GM12891 (cell line): Measurements from ENCODE around the gene PRPSAP1.
A peak's percentile ranks its signal among the peaks of the same experiment; 100 is the strongest.
"Not testable (repeated sequence)": the region's sequence is repeated elsewhere in the genome, so short reads cannot be mapped to it uniquely, and the experiment has no call there.

Experiments used
- DNase-seq: peaks from one replicate; pipeline ENCODE4 v3.0.0; 2011; ENCODE audit warnings: low spot score; ENCODE audit not compliant: insufficient read length
- FAIRE-seq: peaks from 2 replicates; lab custom pipeline; 2011; peaks lifted over from hg19 to GRCh38; lab: Jason Lieb, UNC
- PAX5 ChIP-seq: IDR thresholded peaks from 2 replicates; pipeline ENCODE4 v1.6.1; 2011; ENCODE audit warnings: low read length, moderate library complexity, mild to moderate bottlenecking; ENCODE audit not compliant: insufficient read depth, severe bottlenecking
- POLR2A ChIP-seq: IDR thresholded peaks from 2 replicates; pipeline ENCODE4 v1.6.1; 2011; ENCODE audit warnings: low read depth, low read length, control low read depth
- POLR2AphosphoS5 ChIP-seq: IDR thresholded peaks from 2 replicates; pipeline ENCODE4 v1.6.1; 2011; ENCODE audit warnings: low read depth, low read length, control low read depth
- POU2F2 ChIP-seq: IDR thresholded peaks from 2 replicates; pipeline ENCODE4 v1.6.1; 2011; ENCODE audit warnings: low read depth, mild to moderate bottlenecking, control low read depth, low read length, moderate library complexity
- SPI1 ChIP-seq: IDR thresholded peaks from 2 replicates; pipeline ENCODE4 v1.6.1; 2011; ENCODE audit warnings: low read depth, low read length, control low read depth
- TAF1 ChIP-seq: IDR thresholded peaks from 2 replicates; pipeline ENCODE4 v1.6.1; 2011; ENCODE audit warnings: low read depth, low read length, control low read depth

Gene PRPSAP1

GRCh38 chr17:76271669-76272540 is 81.8 kb downstream of the PRPSAP1 start:
- peak; percentile 83 for DNase-seq
- FAIRE-seq: peak; percentile 96
- TF ChIP-seq POLR2A: peak; percentile 92
- TF ChIP-seq POU2F2: peak; percentile 83; the same call in 1 of the 2 replicates
- peak; percentile 84; the same call in 1 of the 2 replicates for TF ChIP-seq TAF1
- peak; percentile 95 for TF ChIP-seq POLR2AphosphoS5
- TF ChIP-seq PAX5: peak; percentile 100
- peak; percentile 46 for TF ChIP-seq SPI1

- peak; percentile 63 for FAIRE-seq
- TF ChIP-seq SPI1 (no peak), POLR2AphosphoS5 (peak; percentile 97), TAF1 (peak; percentile 48; the same call in 1 of the 2 replicates), POLR2A (peak; percentile 84; the same call in 1 of the 2 replicates), POU2F2 (peak; percentile 82)
- no peak for DNase-seq
Measured at GRCh38 chr17:76270770-76271668, 82.7 kb downstream of the PRPSAP1 start.

DNA sequence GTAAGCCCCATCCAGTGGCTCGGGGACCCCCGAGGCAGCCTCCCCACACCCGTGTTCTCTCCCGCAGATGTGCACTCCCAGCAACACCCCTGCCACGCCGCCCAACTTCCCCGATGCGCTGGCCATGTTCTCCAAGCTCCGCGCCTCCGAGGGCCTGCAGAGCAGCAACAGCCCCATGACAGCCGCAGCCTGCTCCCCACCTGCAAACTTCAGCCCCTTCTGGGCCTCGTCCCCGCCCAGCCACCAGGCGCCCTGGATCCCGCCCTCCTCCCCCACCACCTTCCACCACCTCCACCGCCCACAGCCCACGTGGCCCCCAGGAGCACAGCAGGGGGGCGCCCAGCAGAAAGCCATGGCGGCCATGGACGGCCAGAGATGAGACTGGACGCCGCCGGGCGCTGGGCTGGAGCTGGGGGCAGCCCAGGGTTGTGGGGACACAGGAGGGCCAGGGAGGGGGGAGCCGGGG is 83.6 kb downstream of the PRPSAP1 start:
- no peak for DNase-seq
- no peak for FAIRE-seq
- TF ChIP-seq POU2F2 (peak; percentile 29; the same call in 1 of the 2 replicates), TAF1 (no peak), SPI1 (no peak)

- DNase-seq (no peak), FAIRE-seq (peak; percentile 58)
- TF ChIP-seq POLR2A (peak; percentile 80), POLR2AphosphoS5 (peak; percentile 84), PAX5 (no peak), SPI1 (no peak)
Measured at GRCh38 chr17:76268991-76269981, 84.4 kb downstream of the PRPSAP1 start.

GRCh38 chr17:76268015-76268749 is 85.5 kb downstream of the PRPSAP1 start:
- FAIRE-seq: peak; percentile 89
- DNase-seq: no peak
- TF ChIP-seq POU2F2 (peak; percentile 66; the same call in 1 of the 2 replicates), POLR2A (peak; percentile 88), SPI1 (peak; percentile 59), TAF1 (peak; percentile 78), PAX5 (peak; percentile 19), POLR2AphosphoS5 (peak; percentile 93)

- not testable (repeated sequence) for DNase-seq, FAIRE-seq
Measured at GRCh38 chr17:76267581-76268001, 86.1 kb downstream of the PRPSAP1 start.

GRCh38 chr17:76267051-76267576 is 86.6 kb downstream of the PRPSAP1 start:
- no peak for TF ChIP-seq POLR2AphosphoS5
- TF ChIP-seq SPI1: no peak
- no peak for TF ChIP-seq POU2F2
- no peak for TF ChIP-seq TAF1
- TF ChIP-seq PAX5: no peak
- no peak; the same call in 1 of the 2 replicates for TF ChIP-seq POLR2A
- no peak for FAIRE-seq

GRCh38 chr17:76266244-76266938 is 87.3 kb downstream of the PRPSAP1 start:
- no peak for TF ChIP-seq TAF1
- TF ChIP-seq PAX5: no peak
- TF ChIP-seq POLR2A: peak; percentile 44
- no peak for TF ChIP-seq POU2F2
- TF ChIP-seq POLR2AphosphoS5: no peak; the same call in 1 of the 2 replicates
- DNase-seq (no peak), FAIRE-seq (no peak)

More at GRCh38 chr17:76267051-76267576, 86.6 kb downstream of the PRPSAP1 start:
- DNase-seq: no peak
